HG03457 (cell line): ENCODE measurements around the gene TCAP.

Experiments used
- ATAC-seq: cut with Tn5 transposase; IDR thresholded peaks from one replicate; pipeline ENCODE4 v1.9.1; 2021; ENCODE audit warnings: moderate number of reproducible peaks; ENCODE audit not compliant: unreplicated experiment

The TCAP gene

DNA sequence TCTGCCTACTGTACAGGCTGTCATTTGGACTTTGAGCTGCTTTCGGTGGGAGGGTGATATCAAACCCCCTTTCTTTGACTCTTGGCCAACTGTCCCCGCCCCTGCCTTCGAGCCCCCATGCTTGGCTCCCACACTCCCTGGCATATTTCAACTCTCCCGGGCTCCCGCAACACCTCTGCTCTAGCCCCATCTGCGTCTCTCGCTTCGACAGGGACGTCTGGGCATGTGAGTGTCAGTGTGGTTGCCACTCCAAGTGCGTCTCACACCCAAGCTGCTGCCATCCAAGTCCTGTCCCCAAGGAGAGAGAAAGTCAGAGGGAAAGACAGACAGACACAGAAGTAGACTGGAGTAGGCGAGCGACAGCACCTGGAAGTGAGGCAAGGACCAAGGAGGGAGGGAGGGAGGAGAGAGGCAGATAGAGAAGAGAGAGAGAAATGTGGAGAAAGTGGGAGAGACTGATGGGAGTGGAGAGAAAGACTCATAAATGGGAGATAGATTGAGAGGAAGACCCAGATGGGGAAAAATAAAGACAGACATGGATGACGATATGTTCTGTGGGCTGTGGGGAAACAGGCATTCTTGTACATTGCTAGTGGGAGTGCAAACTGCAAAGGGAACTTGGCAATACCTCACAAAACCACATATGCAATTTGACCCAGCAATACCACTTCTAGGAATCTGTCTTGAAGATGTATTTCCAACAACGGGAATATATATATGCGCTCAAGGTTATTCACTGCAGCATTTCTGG lies 16.4 kb upstream of the TCAP start:
- ATAC-seq, result no peak

DNA sequence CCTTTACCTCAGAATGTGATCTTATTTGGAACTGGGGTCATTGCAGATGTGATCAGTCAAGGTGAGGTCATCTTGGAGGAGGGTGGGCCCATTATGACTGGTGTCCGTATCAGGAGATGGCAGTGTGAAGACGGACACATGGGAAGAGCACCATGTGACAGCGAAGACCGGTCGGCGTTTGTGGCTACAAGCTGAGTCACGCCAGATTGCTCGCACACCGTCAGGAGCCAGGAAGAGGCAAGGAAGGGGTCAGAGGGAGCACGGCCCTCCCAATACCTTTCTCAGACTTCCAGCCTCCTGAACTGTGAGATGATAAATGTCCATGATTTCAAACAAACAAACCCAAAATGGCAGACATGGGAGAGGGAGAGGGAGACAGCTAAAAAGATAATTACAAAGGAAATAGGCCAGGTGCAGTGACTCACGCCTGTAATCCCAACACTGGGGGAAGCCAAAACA lies 15.0 kb upstream of the TCAP start:
- no peak for ATAC-seq

DNA sequence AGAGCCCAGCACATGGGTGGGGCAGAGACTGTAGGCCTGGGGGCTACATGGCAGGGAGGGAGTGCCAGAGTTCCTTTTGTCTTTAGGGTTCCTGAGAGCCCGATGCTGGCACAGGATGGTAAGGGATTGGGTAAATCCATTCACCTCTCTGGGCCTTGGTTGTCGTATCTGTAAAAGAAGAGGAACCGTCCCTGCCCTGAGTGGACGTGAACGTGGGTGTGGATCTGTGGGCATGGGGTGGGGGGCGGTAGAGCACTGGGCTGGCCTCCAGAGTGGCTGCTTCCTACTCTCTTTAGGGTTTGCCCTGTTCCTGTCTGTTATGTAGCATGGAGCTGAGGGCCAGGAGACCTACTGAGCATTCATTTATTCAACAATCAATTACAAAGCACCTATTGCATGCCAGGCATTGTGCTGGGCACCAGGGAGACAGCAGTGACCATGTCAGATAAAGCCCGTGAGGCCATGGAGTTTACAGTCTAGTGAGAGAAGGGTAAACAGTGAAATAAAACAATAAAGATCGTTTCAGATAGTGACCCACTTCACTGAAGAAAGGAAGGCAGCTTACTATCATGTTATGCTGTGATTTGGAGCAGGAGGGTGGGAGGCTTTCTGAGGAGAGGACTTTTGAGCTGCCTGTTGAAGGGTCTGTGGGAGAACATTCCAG lies 13.1 kb upstream of the TCAP start:
- no peak for ATAC-seq

DNA sequence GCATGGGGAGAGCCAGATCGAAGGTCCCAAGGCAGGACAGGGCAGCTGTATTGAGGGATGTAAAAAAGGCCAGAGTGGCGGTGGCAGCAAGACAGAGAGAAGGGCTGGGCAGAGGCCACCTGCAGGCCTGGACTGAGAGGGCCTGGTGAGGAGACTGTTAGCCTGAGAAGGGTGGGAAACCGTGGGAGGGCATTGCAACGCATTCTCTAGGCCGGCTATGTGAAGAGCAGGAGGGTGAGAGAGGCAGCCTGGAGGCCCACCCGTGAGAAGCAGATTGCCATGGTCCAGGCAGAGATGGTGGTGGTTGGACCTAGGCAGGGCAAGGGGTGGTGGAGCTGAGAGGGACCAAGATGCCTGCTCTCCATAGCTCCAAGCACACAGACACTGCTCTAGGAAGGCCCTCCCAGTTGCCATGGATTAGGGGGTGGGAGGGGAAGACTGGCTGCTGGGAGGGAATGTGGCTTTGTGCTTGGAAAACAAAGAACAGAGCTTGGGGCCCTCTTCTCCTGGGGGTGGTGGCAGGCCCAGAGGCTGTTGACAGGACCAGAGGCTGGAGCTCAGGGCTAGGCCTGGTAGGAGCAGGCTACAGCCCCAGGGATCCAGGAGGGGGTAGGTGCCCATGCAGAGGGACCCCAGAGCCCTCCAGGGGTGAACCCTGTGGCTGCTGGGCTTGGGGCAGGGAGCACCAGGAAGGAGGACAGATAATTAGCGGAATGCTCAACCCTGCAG lies 12.4 kb upstream of the TCAP start:
- ATAC-seq, result no peak

DNA sequence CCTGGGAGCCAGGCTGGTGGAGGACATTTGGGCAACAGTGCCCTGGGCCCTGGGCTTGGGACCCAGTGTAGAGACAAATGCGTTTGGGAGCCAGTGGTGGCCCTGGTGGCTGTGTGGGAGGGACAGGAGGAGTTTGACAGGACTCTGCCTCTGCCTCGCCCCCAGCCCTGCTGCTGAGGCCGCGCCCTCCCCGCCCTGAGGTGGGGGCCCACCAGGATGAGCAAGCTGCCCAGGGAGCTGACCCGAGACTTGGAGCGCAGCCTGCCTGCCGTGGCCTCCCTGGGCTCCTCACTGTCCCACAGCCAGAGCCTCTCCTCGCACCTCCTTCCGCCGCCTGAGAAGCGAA lies 11.9 kb upstream of the TCAP start:
- no peak for ATAC-seq

DNA sequence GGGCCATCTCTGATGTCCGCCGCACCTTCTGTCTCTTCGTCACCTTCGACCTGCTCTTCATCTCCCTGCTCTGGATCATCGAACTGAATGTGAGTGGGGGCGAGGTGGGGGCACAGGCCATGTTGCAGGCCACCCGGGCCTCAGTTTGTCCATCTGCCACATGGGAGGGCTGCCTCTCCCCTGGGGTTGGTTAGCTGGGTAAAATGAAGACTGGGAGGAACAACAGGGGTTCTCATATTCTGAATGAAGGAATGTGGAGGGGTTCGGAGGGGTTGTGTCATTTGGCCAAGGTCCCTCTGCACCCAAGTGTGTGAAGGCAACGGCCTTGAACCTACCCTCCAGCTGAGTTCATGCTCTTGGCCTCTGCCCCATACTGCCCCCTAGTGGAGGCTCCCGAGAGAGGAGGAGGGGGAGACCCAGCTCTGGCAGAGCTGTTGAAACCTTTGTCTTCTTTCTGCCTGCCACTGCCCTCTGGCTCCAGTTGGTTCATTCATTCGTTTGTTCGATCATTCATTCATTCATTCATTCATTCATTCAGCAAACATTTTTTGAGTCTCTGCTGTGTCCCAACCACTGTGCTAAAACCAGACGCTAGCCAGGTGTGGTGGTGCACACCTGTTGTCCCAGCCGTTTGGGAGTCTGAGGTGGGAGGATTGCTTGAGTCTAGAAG lies 11.4 kb upstream of the TCAP start:
- ATAC-seq, result no peak

DNA sequence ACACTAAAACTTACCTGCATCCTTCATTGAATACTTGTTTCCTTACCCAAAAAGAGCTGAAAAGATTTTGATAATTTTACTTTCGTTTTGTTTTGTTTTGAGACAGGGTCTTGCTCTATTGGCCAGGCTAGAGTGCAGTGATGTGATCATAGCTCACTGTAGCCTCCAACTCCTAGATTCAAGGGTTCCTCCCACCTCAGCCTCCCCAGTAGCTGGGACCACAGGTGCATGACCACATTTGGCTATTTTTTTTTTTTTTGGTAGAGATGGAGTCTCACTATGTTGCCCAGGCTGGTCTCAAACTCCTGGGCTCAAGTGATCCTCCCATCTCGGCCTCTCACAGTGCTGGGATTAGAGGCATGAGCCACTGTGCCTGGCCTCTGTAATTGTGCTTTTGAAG lies 10.0 kb upstream of the TCAP start:
- no peak for ATAC-seq

DNA sequence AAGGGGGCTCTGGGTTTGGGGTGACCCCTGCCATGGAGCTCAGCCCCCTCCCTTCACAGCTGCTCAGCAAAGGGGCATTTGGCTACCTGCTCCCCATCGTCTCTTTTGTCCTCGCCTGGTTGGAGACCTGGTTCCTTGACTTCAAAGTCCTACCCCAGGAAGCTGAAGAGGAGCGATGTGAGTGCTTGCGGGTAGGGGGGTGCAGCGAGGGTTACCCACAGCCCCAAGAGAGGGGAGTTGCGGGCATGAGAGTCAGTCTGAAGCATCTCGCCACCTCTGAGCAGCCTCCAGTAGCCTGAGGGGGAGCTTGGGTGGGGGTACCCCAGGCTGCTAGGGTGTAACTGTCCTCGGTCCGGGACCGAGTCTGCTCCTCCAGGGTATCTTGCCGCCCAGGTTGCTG lies 6.8 kb upstream of the TCAP start:
- no peak for ATAC-seq

DNA sequence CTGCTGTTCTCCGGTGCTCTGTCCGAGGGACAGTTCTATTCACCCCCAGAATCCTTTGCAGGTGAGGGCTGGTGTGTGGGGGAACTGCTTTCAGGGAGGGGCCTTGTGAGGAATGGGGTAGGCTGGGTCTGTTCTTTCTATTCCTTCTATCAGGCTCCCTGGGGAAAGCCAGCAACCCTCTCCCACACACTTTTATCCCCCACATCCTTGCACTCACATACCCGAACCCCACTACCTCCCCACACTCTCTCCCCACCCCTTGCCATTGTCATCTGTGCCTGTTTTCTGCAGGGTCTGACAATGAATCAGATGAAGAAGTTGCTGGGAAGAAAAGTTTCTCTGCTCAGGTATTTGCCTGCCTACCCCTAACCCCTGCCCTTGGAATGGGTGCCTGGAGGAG lies 6.4 kb upstream of the TCAP start:
- no peak for ATAC-seq

DNA sequence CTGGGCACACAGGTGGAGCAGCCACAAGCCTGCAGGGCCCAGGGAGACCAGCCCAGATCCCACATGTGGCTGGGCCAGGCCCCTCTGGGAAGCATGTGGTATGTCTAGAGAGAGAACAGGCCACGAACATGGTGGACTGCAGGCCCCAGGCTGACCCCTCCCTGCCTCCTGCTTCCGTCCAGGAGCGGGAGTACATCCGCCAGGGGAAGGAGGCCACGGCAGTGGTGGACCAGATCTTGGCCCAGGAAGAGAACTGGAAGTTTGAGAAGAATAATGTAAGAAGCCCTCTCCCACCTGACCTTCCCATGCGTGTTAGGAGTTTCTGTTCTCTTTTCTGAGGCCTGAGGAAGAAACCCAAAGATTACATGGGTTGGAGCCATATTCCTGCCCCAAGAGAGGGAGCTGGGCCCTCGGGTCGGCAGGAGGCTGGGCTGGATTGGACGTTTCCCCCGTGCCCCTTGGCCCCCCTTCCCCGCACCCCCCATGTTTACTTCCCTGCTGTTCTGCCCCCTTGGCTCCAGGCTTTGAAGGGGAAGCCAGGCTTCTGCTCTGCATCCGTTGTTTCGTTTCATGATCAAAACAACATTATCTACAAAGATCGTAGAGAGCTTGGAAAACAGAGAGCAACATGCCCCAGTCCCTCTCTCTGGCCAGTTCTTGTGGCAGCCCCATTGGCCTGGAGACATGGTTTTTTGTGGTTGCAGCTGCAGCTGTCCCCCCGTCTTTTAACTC lies 5.7 kb upstream of the TCAP start:
- ATAC-seq, result no peak

DNA sequence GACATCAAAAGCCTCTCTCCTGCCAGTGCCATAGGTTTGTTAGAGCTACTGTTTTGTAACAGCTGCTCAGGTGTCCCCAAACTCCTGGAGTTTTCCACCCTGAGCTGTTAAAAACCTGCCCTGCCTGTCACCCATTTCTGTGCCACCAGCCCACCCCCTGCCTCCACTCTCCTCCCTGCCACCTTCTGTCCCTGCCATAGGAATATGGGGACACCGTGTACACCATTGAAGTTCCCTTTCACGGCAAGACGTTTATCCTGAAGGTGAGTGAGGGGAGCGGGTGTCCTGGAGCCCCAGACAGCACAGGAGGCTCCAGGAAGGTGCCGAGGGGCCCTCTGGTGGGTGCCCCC lies 5.2 kb upstream of the TCAP start:
- ATAC-seq, result no peak

DNA sequence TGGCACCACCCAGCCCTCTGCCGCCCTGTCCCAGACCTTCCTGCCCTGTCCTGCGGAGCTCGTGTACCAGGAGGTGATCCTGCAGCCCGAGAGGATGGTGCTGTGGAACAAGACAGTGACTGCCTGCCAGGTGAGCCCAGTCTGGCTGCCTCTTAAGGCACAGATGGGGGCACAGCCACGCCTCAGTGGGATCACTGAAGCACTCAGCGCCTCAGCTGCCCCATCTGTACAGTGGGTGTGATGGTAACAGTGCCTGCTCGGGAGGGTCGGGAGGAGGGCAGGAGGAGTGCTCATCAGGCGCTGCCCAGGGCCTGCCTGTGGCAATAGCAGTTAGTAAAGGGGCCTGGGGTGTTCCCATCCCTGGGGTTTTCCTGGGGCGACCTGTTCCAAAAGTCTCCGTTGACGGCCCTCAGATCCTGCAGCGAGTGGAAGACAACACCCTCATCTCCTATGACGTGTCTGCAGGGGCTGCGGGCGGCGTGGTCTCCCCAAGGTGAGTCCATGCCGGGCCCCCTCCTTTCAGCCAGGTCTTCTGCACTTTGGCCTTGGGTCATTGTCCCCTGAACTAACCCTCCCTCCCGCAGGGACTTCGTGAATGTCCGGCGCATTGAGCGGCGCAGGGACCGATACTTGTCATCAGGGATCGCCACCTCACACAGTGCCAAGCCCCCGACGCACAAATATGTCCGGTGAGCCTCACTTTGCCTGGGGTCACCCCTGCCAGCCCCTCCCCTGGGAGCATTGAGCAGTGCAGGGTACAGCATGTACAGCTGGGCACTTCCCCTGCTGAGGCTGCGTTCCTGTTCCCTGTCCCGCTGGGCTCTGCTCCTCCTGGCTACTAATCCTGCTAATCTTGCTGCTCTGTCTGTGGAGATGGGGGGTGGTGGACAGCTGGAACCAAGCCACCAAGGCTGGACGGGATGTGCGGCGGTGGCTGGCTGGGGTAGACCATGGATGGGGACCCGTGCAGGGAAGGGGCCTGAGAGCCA lies 4.5 kb upstream of the TCAP start:
- ATAC-seq, result no peak

DNA sequence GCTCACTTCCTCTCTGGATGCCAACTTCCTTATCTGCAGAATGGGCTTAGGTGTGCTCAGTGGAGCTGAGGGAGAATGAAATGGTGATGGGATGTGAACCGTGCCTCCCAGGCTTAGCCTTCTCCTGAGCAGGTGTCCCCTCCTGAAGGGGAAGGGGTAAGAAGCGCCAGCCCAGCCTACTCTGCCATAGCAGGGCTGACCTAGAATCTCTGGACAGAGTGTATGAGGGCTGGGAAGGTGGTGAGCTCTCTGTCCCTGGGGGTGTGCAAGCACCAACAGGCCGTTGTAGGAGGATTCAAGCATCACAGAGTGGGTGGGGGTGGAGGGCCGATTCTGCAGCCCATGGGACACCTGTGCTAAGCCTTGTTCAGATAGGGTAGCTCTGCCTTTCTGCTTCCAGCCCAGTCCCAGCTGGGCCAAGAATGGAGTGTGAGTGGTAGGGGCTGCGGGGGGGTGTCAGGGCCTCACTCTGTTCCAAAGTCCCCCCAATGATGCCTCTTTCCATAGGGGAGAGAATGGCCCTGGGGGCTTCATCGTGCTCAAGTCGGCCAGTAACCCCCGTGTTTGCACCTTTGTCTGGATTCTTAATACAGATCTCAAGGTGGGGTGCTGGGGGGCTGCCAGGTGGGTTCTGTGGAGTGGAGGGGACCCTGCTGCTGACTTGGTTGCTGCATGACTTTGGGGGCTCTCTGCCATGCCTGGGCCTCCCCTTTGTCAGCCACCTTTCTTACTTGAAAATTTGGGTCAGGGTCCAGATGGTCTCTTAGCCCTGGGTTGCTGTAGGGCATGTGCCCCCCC lies 3.2 kb upstream of the TCAP start:
- ATAC-seq, result no peak

DNA sequence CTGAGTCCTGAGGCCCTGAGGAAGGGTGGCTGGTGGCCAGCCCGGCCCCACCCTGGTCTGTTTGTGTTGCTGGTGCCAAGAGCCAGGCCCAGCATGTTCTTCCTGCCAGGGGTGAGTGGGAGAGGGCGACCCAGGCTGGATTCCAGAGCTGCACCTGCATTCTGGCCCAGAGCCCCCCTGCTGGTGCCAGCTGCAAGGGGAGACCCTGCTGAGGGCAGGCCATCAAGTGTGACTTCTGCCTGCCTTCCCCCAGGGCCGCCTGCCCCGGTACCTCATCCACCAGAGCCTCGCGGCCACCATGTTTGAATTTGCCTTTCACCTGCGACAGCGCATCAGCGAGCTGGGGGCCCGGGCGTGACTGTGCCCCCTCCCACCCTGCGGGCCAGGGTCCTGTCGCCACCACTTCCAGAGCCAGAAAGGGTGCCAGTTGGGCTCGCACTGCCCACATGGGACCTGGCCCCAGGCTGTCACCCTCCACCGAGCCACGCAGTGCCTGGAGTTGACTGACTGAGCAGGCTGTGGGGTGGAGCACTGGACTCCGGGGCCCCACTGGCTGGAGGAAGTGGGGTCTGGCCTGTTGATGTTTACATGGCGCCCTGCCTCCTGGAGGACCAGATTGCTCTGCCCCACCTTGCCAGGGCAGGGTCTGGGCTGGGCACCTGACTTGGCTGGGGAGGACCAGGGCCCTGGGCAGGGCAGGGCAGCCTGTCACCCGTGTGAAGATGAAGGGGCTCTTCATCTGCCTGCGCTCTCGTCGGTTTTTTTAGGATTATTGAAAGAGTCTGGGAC lies 2.4 kb upstream of the TCAP start:
- no peak for ATAC-seq

DNA sequence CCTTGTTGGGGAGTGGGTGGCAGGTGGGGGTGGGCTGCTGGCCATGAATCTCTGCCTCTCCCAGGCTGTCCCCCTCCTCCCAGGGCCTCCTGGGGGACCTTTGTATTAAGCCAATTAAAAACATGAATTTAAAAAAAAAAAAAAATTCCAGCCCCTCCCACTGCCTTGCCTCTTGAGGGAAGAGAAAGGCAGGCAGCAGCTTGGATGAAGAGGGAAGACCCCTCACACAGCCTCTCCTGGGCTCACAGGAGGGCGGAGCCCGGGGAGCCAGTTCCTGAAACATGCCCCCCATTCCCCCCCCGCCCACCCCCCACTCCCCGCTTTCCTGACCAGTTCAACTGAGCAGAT lies 1.8 kb upstream of the TCAP start:
- ATAC-seq, result no peak

DNA sequence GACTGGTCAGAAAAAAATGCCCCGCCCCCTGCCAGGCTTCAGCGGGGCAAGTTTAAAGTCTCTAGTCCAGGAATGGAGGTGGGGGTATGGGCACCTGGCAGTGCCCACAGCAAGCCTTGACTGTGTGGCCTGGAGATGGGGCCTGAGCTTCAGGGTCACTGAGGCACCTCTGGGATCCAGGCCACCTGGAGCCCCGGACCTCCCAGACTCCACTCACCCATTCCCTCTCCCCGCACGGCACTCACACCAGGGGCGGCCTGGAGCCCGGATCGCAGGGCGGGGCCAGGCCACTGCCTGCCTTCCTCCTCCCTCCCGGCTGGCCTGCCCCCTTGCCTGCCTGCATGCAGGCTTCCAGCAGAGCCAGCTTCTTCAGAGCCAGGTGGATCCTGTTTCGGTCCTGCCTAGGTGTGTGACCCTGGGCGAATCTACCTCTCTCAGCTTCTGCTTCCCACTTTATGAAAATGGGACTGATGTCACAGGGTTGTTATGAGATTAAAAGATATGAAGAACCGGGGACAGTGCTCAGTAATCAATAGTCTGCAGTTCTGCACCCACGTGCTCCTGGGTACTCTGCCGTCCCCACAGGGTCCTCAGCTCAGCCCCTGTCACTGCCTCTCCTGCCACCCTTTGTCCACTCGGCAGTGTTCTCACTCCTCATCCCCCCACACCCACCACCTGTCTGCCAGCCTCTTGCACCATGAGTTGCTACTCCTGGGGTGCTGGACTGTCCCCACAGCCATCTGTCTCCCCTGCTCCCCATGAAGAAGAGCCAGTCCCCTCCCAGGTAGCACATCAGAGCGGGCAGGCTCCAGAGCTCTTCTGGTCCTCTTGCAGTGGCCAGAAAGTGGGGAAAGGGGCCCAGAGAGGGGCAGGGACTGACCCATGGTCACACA lies 1.2 kb upstream of the TCAP start:
- ATAC-seq, result no peak

DNA sequence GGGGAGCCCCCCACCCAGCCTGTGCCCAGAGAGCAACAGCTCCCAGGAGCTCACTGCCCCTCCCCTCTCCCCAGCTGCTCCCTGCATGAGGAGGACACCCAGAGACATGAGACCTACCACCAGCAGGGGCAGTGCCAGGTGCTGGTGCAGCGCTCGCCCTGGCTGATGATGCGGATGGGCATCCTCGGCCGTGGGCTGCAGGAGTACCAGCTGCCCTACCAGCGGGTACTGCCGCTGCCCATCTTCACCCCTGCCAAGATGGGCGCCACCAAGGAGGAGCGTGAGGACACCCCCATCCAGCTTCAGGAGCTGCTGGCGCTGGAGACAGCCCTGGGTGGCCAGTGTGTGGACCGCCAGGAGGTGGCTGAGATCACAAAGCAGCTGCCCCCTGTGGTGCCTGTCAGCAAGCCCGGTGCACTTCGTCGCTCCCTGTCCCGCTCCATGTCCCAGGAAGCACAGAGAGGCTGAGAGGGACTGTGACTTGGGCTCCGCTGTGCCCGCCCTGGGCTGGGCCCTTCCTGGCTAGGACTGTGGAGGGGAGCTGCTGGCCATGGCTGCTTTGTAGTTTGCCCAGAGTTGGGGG lies 584 bp downstream of the TCAP start:
- no peak for ATAC-seq
